IPS-18a (cell line): ENCODE measurements around the gene CYP27B1.

Source experiments
- H3K27ac ChIP-seq: one replicate; pipeline ENCODE4 v1.5.1; 2013; ENCODE audit warnings: low read length
- H3K27me3 ChIP-seq: one replicate; pipeline ENCODE4 v1.6.1; 2013; ENCODE audit warnings: mild to moderate bottlenecking, low read length; ENCODE audit not compliant: control insufficient read depth, insufficient read depth
- H3K36me3 ChIP-seq: one replicate; pipeline ENCODE4 v1.6.1; 2013; ENCODE audit warnings: low read depth, low read length; ENCODE audit not compliant: control insufficient read depth
- H3K4me1 ChIP-seq: one replicate; pipeline ENCODE4 v1.6.1; 2013; ENCODE audit warnings: low read depth, low read length; ENCODE audit not compliant: control insufficient read depth
- H3K4me3 ChIP-seq: one replicate; pipeline ENCODE4 v1.5.1; 2013; ENCODE audit warnings: low read length
- H3K9ac ChIP-seq: one replicate; pipeline ENCODE4 v1.6.1; 2013; ENCODE audit warnings: mild to moderate bottlenecking, low read length, moderate library complexity
- H3K9me3 ChIP-seq: one replicate; pipeline ENCODE4 v1.6.1; 2013; ENCODE audit warnings: low read depth, low read length; ENCODE audit not compliant: control insufficient read depth

The CYP27B1 gene

DNA sequence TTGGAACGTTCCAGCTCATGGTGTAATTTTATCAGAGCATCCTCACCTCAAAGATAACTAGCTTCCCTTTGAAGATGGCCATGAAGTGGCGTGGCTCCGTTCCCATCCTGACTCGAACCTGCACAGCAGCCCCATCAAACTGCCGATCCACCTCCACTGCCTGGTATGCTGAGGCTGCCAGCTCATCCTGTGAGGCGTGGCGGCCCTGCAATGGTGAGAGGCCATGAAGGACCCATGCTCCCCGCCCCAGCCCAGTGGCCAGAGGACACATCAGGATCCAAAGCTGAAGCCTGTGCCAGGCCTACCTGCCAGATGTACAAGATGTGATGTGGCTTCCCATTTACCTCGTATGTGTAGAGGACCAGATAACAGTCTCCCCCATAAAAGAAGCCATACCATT is 40.4 kb upstream of the CYP27B1 start:
- no peaks in the 10 kb centered on the region for H3K4me1 ChIP-seq
- no peak overlapping the region for H3K9ac ChIP-seq
- no peaks in the 10 kb centered on the region for H3K27me3 ChIP-seq
- H3K4me3 ChIP-seq, result no peak overlapping the region
- no peaks in the 10 kb centered on the region for H3K36me3 ChIP-seq
- H3K9me3 ChIP-seq, result no peaks in the 10 kb centered on the region
- H3K27ac ChIP-seq, result no peak overlapping the region

DNA sequence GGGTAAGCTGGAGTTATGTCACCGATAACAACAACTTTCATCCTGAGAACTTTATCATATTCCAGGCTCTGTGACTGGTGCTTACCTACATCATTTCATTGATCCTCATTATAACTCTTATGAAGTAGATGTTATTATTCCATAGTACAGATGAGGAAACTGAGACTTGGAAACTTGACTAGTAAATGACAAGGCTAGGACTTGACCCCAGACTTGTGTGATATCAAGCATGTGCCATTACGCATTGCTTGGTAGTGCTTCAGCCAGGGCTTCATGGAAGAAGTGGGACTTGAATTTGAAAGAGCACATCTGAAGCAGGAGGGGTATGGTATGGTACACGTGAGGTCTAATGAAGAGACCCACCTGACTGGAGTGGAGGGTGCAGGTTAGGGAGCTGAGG is 39.8 kb upstream of the CYP27B1 start:
- Histone ChIP-seq H3K36me3 (no peaks in the 10 kb centered on the region), H3K9ac (no peak overlapping the region), H3K9me3 (no peaks in the 10 kb centered on the region), H3K27ac (no peak overlapping the region), H3K4me3 (no peak overlapping the region), H3K27me3 (no peaks in the 10 kb centered on the region), H3K4me1 (no peaks in the 10 kb centered on the region)

DNA sequence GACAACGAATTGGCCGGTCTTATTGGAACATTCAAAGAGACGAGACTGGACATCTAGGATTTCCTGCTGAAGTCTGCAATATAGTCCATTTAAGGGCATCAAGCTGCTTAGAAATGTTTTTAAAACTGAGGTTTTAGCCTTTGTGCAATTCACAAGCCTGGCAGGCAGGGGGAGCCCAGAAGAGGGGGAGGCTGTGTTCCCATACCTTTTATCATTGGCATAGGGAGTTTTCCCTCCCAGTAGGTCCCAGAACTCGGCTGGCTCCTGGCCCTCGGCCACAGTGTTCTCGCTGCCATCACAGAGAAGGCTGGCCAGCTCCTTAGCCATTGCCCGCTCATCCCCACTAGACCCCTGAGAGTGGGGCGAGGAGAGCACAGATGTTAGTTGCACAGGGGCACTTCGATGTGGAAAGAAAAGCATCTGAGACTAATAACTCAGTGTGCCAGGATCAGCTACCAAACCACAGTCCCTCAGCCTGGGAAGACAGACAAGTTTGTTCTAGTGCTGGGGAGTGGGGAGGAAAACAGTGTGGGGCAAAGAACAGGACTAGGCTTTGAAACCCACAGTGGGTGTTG is 36.5 kb upstream of the CYP27B1 start:
- Histone ChIP-seq H3K4me1 (no peaks in the 10 kb centered on the region), H3K36me3 (peaks cover 4% of the 10 kb centered on the region), H3K27ac (no peak overlapping the region), H3K9me3 (no peaks in the 10 kb centered on the region), H3K27me3 (no peaks in the 10 kb centered on the region), H3K4me3 (no peak overlapping the region), H3K9ac (no peak overlapping the region)

DNA sequence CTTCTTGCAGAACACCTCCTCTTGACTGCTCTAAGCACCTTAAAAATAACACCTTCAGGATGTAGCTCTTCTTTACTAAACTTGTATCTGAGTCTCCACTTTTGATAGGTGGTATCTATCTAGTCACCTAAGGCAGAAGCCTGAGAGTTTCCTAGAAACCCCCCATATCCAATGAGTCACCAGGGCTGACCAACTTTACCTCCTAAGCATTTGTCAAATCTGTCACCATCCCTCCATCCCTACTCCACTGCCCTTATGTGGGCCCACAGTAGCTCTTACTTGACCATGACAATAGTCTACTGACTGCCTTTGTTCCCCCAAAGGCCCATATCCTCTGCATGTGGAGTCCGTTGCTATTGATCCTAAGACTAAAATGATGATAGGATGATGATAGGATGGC is 35.7 kb upstream of the CYP27B1 start:
- no peak overlapping the region for H3K27ac ChIP-seq
- H3K27me3 ChIP-seq, result no peaks in the 10 kb centered on the region
- no peak overlapping the region for H3K4me3 ChIP-seq
- H3K9ac ChIP-seq, result no peak overlapping the region
- no peaks in the 10 kb centered on the region for H3K9me3 ChIP-seq
- no peaks in the 10 kb centered on the region for H3K4me1 ChIP-seq
- H3K36me3 ChIP-seq, result peaks cover 4% of the 10 kb centered on the region

DNA sequence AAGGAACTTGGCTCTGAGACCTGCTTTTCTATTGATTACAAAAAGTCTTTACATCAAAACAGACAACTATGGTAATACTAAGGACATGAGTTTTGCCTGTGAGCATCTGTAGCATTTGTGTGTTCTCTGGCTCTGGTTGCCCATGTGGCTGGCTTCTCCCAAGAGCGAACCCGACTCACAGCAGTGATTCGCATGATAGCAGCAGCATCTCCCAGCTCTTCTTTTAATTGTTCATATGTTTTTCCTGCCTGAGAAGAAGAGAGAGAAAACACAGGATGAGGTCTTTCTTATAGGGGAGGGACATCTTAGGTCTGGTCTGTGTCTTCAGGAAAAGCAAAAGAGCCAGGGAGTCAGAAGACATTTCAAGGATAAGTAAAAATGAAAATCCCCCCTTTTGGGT is 34.1 kb upstream of the CYP27B1 start:
- H3K27ac ChIP-seq, result no peak overlapping the region
- H3K9me3 ChIP-seq, result no peaks in the 10 kb centered on the region
- no peak overlapping the region for H3K9ac ChIP-seq
- no peaks in the 10 kb centered on the region for H3K4me1 ChIP-seq
- H3K27me3 ChIP-seq, result no peaks in the 10 kb centered on the region
- H3K4me3 ChIP-seq, result no peak overlapping the region
- H3K36me3 ChIP-seq, result peaks cover 17% of the 10 kb centered on the region

DNA sequence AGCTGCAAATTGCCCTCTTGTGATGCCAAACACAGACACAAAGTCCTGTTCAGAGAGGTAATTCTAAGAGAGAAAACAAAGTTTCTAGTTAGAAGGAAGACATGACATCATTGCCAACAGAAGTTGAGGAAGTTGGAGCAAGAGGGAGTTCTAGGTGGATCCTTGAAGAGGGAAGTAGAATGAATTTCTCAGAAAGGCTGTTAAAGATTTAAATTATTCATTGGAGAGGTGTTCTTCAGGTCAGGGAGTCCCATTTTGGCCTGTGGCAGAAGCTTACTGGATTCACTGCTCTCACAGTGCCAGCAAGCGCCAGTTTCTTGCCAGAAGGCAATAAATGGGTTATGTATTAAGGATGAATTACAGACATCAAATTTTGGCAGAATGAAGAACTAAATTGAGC is 31.1 kb upstream of the CYP27B1 start:
- no peak overlapping the region for H3K27ac ChIP-seq

DNA sequence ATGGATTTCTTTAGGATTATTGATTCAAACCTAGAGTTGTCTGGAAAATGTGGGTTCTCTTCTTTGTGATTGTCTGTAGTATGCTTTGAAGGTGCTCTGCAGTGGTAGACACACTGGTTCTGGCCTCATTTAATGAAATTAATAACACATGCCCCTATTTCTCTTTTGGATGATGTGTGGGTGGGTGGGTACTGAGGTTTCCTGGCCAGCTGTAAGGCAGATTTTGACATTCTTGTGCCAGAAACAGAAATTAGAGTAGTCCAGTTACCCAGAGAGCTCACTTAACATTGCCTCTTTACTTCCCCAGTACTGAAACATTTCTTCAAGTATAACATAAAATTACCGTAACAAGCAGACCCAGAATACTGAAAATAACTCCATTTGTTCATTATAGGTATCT is 30.1 kb upstream of the CYP27B1 start:
- Histone ChIP-seq H3K27ac (no peak overlapping the region), H3K36me3 (peaks cover 40% of the 10 kb centered on the region), H3K27me3 (no peaks in the 10 kb centered on the region), H3K4me3 (no peak overlapping the region), H3K9me3 (no peaks in the 10 kb centered on the region), H3K9ac (no peak overlapping the region), H3K4me1 (no peaks in the 10 kb centered on the region)

More for the DNA sequence above, 31.1 kb upstream of the CYP27B1 start:
- no peak overlapping the region for H3K4me3 ChIP-seq
- no peak overlapping the region for H3K9ac ChIP-seq
- no peaks in the 10 kb centered on the region for H3K27me3 ChIP-seq
- no peaks in the 10 kb centered on the region for H3K4me1 ChIP-seq
- peaks cover 33% of the 10 kb centered on the region for H3K36me3 ChIP-seq
- H3K9me3 ChIP-seq, result no peaks in the 10 kb centered on the region

DNA sequence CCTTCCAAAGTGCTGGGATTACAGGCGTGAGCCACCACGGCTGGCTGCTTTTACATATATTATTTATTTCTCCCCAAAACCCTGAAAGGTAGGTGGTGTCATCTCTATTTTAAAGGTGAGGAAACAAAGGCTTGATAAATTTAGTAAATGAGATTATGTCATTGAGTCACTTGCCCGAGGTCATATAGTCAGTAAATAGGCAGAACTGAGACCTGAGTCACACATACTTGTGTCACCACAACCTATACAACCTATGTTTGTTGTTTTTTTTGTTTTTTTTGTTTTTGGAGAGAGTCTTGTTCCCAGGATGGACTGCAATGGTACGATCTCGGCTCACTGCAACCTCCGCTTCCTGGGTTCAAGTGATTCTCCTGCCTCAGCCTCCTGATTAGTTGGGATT is 28.5 kb upstream of the CYP27B1 start:
- Histone ChIP-seq H3K4me1 (no peaks in the 10 kb centered on the region), H3K9me3 (no peaks in the 10 kb centered on the region), H3K4me3 (no peak overlapping the region), H3K36me3 (peaks cover 49% of the 10 kb centered on the region), H3K27ac (no peak overlapping the region), H3K27me3 (no peaks in the 10 kb centered on the region), H3K9ac (no peak overlapping the region)

DNA sequence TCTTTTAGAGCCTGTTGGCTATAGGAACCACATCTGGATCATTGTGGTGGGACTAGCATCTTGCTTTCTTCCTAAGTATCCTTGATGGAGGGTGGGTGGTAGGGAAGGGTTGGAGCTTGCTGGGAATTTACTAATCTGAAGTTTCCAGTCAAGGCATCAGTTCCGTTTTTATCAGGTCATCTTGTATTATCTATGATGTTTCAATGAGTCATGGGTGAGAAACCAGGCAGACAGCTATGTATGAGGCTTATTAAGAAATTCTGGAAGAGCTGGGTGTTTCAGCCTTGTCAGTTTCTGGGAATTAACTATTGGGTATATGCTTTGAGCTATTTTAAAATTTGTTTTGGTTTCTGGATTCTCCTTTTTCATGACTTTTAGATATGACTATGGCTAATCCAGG is 27.0 kb upstream of the CYP27B1 start:
- Histone ChIP-seq H3K9me3 (no peaks in the 10 kb centered on the region), H3K27ac (no peak overlapping the region), H3K36me3 (peaks cover 51% of the 10 kb centered on the region), H3K4me1 (no peaks in the 10 kb centered on the region), H3K9ac (no peak overlapping the region), H3K4me3 (no peak overlapping the region), H3K27me3 (no peaks in the 10 kb centered on the region)

DNA sequence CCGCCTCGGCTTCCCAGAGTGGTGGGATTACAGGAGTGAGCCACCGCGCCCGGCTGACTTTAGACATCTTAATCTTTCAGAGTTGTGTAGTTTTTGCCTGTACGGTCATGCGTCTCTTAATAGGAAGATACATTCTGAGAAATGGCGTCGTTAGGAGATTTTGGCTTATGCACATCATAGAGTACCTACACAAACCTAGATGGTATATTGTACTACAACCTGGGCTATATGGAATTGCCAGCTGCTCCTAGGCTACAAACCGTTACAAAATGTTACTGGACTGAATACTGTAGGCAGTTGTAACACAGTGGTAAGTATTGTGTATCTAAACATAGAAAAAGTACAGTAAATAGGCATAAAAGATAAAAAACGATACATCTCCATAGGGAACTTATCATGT is 17.0 kb upstream of the CYP27B1 start:
- Histone ChIP-seq H3K4me1 (no peaks in the 10 kb centered on the region), H3K9ac (no peak overlapping the region), H3K27me3 (no peaks in the 10 kb centered on the region), H3K4me3 (no peak overlapping the region), H3K9me3 (no peaks in the 10 kb centered on the region), H3K27ac (no peak overlapping the region), H3K36me3 (peaks cover 28% of the 10 kb centered on the region)

DNA sequence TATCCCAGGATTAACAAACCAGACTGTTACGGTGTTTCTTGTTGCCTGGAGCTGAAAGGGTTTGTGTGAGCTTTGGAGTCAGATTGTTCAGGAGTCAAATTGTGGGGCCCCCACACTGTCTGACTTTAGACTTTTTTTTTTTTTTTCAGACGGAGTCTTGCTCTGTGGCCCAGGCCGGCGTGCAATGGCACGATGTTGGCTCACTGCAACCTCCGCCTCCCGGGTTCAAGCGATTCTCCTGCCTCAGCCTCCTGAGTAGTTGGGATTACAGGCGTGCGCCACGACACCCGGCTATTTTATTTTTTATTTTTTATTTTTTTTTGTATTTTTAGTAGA is 16.6 kb upstream of the CYP27B1 start:
- Histone ChIP-seq H3K4me1 (no peaks in the 10 kb centered on the region), H3K36me3 (peaks cover 26% of the 10 kb centered on the region), H3K9ac (peak overlapping the region; percentile 87), H3K27me3 (no peaks in the 10 kb centered on the region), H3K9me3 (no peaks in the 10 kb centered on the region), H3K4me3 (peak overlapping the region; percentile 99), H3K27ac (no peak overlapping the region)

DNA sequence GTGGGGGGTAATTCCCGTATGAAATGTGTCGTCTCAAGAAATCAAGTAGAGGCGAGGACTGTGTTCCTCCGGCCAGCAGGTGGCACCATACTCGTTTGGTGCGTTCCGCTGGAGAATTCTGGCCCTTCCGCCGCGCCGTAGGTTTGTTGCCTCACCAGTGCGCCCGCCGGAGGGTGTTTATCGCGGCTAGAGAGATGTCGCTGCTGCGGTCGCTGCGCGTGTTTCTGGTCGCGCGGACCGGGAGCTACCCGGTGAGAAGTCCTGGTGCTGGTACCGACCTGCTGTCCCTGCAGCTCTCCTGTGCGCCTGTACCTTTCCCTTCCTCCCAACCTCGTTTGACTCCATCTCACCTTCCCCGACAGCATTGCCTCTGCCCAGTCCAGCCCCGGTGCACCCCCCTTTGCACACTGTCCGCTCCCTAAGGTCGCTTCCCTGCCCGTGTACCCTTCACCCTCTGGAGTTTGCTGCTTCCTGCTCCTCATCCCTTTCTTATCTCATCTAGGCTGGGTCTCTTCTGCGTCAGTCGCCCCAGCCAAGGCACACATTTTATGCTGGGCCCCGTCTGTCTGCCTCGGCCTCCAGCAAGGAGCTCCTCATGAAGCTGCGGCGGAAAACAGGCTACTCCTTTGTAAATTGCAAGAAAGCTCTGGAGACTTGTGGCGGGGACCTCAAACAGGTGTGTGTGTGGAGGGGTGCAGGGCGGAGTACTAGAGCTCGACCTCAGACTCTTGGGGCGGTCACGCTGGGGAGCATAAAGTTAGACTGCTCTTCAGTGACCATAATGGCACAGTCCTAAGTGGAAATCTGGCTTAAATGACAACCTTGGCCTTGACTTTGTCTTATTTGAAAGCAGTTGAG is 16.0 kb upstream of the CYP27B1 start, which contains the start of gene TSFM:
TSFM (plus strand) TSS at position 180 of the 858 bp plus-strand sequence; CDS start at position 195, 15 bp downstream.
- Histone ChIP-seq H3K27ac (peak within 1 kb of the TSS; percentile 34), H3K4me1 (no peaks in the 10 kb centered on the region), H3K9me3 (no peaks in the 10 kb centered on the region), H3K27me3 (no peaks in the 10 kb centered on the region), H3K36me3 (peaks cover 22% of the 10 kb centered on the region), H3K9ac (peak within 1 kb of the TSS; percentile 87), H3K4me3 (peak within 1 kb of the TSS; percentile 99)
